CD4-positive, alpha-beta T cell (primary cell): ENCODE measurements around the gene CYP3A5. TPM values are rescaled to one million over a fixed set of nuclear protein-coding genes. Genes with fewer than 3 reads are reported as not detected.

Experiments used
- ATAC-seq: fragments of 200-7000 bp; cut with Tn5 transposase; one replicate; pipeline ENCODE4 v1.10.0; 2022; ENCODE audit warnings: mild to moderate bottlenecking; ENCODE audit not compliant: poor library complexity
- CTCF ChIA-PET: fragments of 350-600 bp; sonication (Branson Sonifier 250); formaldehyde crosslinking; loops from one replicate; lab custom pipeline; 2021; ENCODE audit warnings: antibody characterized with exemption, inconsistent platforms; lab: Charles Lee
- POLR2A ChIA-PET: fragments of 350-600 bp; sonication (Branson Sonifier 250); formaldehyde crosslinking; loops from one replicate; lab custom pipeline; 2021; ENCODE audit warnings: antibody characterized with exemption, inconsistent platforms; lab: Charles Lee
- DNase-seq, 14 experiments: peaks; one replicate each; pipeline ENCODE4 v3.0.0-alpha.2; 2013 to 2020; ENCODE audit warnings: mixed read lengths in 2 of 14
- H3K27ac ChIP-seq, 2 donors: one replicate each; pipeline versions ENCODE4 v1.5.1 to v1.7.0; 2013; ENCODE audit warnings: low read length in 2 of 2, low read depth in 1 of 2, mild to moderate bottlenecking in 1 of 2
- H3K27me3 ChIP-seq, 2 experiments: 1 replicate in 1 of 2; 2 replicates in 1 of 2; pipeline versions ENCODE4 v1.6.1 to v1.7.0; 2013; ENCODE audit warnings: low read length in 2 of 2, control low read depth in 1 of 2, mild to moderate bottlenecking in 1 of 2, moderate library complexity in 1 of 2; ENCODE audit not compliant: insufficient read depth in 2 of 2, control insufficient read depth in 1 of 2
- H3K36me3 ChIP-seq: one replicate; pipeline ENCODE4 v1.6.1; 2013; ENCODE audit warnings: low read length, control low read depth; ENCODE audit not compliant: insufficient read depth
- H3K4me1 ChIP-seq: one replicate; pipeline ENCODE4 v1.6.1; 2013; ENCODE audit warnings: low read length, control low read depth; ENCODE audit not compliant: insufficient read depth
- H3K4me3 ChIP-seq: one replicate; pipeline ENCODE4 v1.5.1; 2013; ENCODE audit warnings: mild to moderate bottlenecking, low read length, moderate library complexity
- H3K9me3 ChIP-seq, 2 experiments: 1 replicate in 1 of 2; 2 replicates in 1 of 2; pipeline versions ENCODE4 v1.6.1 to v1.7.0; 2013; ENCODE audit warnings: low read length in 2 of 2, mild to moderate bottlenecking in 2 of 2, control low read depth in 1 of 2, moderate library complexity in 1 of 2; ENCODE audit not compliant: control insufficient read depth in 1 of 2, insufficient read depth in 1 of 2
- H3K27ac Mint-ChIP-seq: one replicate; pipeline ENCODE4 v1.8.0; 2020; ENCODE audit warnings: mixed read lengths
- H3K27me3 Mint-ChIP-seq: one replicate; pipeline ENCODE4 v1.8.0; 2021; ENCODE audit warnings: mixed read lengths
- H3K36me3 Mint-ChIP-seq: one replicate; pipeline ENCODE4 v1.8.0; 2021; ENCODE audit warnings: low read depth, mixed read lengths
- H3K4me1 Mint-ChIP-seq: one replicate; pipeline ENCODE4 v1.8.0; 2021; ENCODE audit warnings: low read depth, mixed read lengths
- H3K4me3 Mint-ChIP-seq: one replicate; pipeline ENCODE4 v1.8.0; 2020; ENCODE audit warnings: mild to moderate bottlenecking, mixed read lengths
- H3K9me3 Mint-ChIP-seq: one replicate; pipeline ENCODE4 v1.8.0; 2020; ENCODE audit warnings: mixed read lengths
- intact Hi-C, 2 experiments: fragments of 100-400 bp; cut with DNase I in 1 of 2; cut with micrococcal nuclease in 1 of 2; formaldehyde crosslinking; loops; one replicate each; pipeline versions ENCODE4 v1.15.1 to v1.9.0; 2023 to 2025; cut with DNase I, micrococcal nuclease
- total RNA-seq, 174 experiments: library from RNA in 2 of 174; stranded (reverse) in 2 of 174; gene quantifications; one replicate each; pipeline ENCODE4 v1.2.3 and lab custom pipeline; 2021 to 2026
- TF ChIP-seq, protein P1 (sequence below): fragments of 200-600 bp; IDR thresholded peaks from one replicate; pipeline ENCODE4 v1.8.0; 2022; ENCODE audit warnings: antibody characterized with exemption, mild to moderate bottlenecking

Gene CYP3A5
- total RNA-seq, 2 experiments from 2014 or later: not detected

DNA sequence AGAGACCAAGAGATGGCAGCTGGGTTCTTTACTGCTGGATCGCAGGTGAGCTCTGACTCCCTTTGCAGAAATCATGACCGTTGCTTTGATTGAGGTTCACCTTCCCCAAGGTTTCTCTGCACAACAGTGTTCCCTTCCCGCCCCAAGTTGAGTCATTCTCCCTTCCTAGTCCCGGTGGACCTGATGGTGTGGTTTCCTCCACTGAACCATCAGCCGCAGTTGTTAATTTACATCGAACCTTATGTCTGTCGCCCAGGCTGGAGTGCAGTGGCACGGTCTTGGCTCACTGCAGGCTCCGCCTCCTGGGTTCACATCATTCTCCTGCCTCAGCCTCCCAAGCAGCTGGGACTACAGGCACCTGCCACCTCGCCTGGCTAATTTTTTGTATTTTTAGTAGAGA lies 57.2 kb downstream of the CYP3A5 start:
- ChIA-PET CTCF (no interaction called here), POLR2A (no interaction called here)
- intact Hi-C loops: loop anchor here in 1 of 2 experiments (10.0 kb wide), 1 partner anchor 478 kb away; the partner anchor contains the start of gene SMURF1

DNA sequence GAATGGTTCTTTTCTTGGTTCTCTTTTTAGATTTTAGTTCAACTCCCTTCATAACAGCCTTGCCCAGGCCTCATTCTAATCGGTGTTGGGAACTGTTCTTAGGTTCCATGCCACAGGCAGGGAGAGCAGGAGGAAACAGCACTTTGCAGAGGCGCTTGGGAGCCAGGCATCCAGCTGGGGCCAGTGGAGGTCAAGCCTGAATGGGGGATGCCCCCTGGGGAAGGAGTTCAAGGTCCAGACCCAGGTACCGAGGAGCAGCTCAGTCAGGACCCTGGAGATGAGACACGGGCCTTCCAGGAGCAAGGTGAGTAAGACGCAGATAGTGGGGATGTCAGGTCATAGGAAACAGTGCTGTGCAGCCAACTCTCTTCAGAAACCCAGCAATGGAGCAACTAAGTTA lies 58.5 kb downstream of the CYP3A5 start:
- peaks cover 73% of the 10 kb centered on the region for H3K4me1 Mint-ChIP-seq
- ChIA-PET POLR2A (no interaction called here), CTCF (no interaction called here)
- DNase-seq (no peak), ATAC-seq (no peak)
- H3K27ac ChIP-seq: no peak overlapping the region
- TF ChIP-seq, protein P1, sequence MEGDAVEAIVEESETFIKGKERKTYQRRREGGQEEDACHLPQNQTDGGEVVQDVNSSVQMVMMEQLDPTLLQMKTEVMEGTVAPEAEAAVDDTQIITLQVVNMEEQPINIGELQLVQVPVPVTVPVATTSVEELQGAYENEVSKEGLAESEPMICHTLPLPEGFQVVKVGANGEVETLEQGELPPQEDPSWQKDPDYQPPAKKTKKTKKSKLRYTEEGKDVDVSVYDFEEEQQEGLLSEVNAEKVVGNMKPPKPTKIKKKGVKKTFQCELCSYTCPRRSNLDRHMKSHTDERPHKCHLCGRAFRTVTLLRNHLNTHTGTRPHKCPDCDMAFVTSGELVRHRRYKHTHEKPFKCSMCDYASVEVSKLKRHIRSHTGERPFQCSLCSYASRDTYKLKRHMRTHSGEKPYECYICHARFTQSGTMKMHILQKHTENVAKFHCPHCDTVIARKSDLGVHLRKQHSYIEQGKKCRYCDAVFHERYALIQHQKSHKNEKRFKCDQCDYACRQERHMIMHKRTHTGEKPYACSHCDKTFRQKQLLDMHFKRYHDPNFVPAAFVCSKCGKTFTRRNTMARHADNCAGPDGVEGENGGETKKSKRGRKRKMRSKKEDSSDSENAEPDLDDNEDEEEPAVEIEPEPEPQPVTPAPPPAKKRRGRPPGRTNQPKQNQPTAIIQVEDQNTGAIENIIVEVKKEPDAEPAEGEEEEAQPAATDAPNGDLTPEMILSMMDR: no peak
- H3K27me3 Mint-ChIP-seq: no peaks in the 10 kb centered on the region
- no peaks in the 10 kb centered on the region for H3K9me3 ChIP-seq
- peaks cover 95% of the 10 kb centered on the region for H3K36me3 Mint-ChIP-seq
- H3K4me3 ChIP-seq: no peak overlapping the region
- H3K27ac Mint-ChIP-seq: peak overlapping the region; percentile 69
- H3K4me3 Mint-ChIP-seq: no peak overlapping the region
- intact Hi-C loops: loop anchor here in 1 of 2 experiments (10.0 kb wide), 1 partner anchor 476 kb away; the partner anchor contains the start of gene SMURF1
- H3K27me3 ChIP-seq: no peaks in the 10 kb centered on the region
- H3K4me1 ChIP-seq: peaks cover 55% of the 10 kb centered on the region
- peaks cover 66% of the 10 kb centered on the region for H3K36me3 ChIP-seq
- no peaks in the 10 kb centered on the region for H3K9me3 Mint-ChIP-seq

More for the DNA sequence above, 57.2 kb downstream of the CYP3A5 start:
- Mint-ChIP-seq H3K4me3 (peak overlapping the region; percentile 15), H3K4me1 (peaks cover 67% of the 10 kb centered on the region), H3K27ac (peak overlapping the region; percentile 92), H3K36me3 (peaks cover 94% of the 10 kb centered on the region), H3K27me3 (no peaks in the 10 kb centered on the region), H3K9me3 (no peaks in the 10 kb centered on the region)
- Histone ChIP-seq H3K27ac (no peak overlapping the region), H3K4me1 (peaks cover 44% of the 10 kb centered on the region), H3K4me3 (no peak overlapping the region), H3K36me3 (peaks cover 79% of the 10 kb centered on the region), H3K27me3 (no peaks in the 10 kb centered on the region), H3K9me3 (no peaks in the 10 kb centered on the region)
- DNase-seq: no peak
- ATAC-seq: no peak
- TF ChIP-seq, protein P1: no peak

DNA sequence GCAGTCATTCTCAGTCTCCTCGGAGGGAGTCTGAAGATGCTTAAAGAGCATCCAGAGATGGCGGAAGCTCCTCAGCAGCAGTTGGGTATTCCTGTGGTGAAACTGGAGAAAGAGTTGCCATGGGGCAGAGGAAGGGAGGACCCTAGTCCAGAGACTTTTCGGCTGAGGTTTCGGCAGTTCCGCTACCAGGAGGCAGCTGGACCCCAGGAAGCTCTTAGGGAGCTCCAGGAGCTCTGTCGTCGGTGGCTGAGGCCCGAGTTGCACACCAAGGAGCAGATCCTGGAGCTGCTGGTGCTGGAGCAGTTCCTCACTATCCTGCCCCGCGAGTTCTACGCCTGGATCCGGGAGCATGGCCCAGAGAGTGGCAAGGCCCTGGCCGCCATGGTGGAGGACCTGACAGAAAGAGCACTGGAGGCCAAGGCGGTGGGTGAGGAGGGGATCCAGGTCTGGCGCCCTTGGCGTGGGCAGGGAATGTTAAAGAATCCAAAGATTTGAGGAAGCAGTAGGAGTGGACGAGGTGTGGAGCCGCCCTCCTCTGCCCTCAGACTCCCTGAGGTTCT lies 60.1 kb downstream of the CYP3A5 start:
- peaks cover 81% of the 10 kb centered on the region for H3K36me3 Mint-ChIP-seq
- no peaks in the 10 kb centered on the region for H3K27me3 Mint-ChIP-seq

More for the DNA sequence above, 60.1 kb downstream of the CYP3A5 start:
- ATAC-seq (no peak), DNase-seq (no peak)
- Mint-ChIP-seq H3K4me1 (peaks cover 66% of the 10 kb centered on the region), H3K4me3 (peak overlapping the region; percentile 99), H3K27ac (peak overlapping the region; percentile 92), H3K9me3 (no peaks in the 10 kb centered on the region)
- ChIA-PET POLR2A (no interaction called here), CTCF (no interaction called here)
- no peaks in the 10 kb centered on the region for H3K27me3 ChIP-seq
- H3K36me3 ChIP-seq: peaks cover 51% of the 10 kb centered on the region
- intact Hi-C loops: loop anchor here (5.0 to 10.0 kb wide), 3 partner anchors 62 to 1215 kb away; partner anchors contain the start of genes SMURF1 (in 1 of the 2) and ZNF655 (in 1 of the 2)
- H3K4me1 ChIP-seq: peaks cover 46% of the 10 kb centered on the region
- no peaks in the 10 kb centered on the region for H3K9me3 ChIP-seq
- H3K4me3 ChIP-seq: no peak overlapping the region
- TF ChIP-seq, protein P1: no peak
- no peak overlapping the region for H3K27ac ChIP-seq
